Progenitor cell of endocrine pancreas (in vitro differentiated cells): ENCODE data around the gene TRPM8. TPM values are rescaled to one million over a fixed set of nuclear protein-coding genes. Genes with fewer than 3 reads are reported as not detected.

Source experiments
- DNase-seq: peaks from one replicate; pipeline ENCODE4 v3.0.0; 2021; ENCODE audit warnings: low spot score; ENCODE audit not compliant: unreplicated experiment
- H3K27ac Mint-ChIP-seq: 2 replicates; pipeline ENCODE4 v1.8.0; 2021; ENCODE audit warnings: mild to moderate bottlenecking, moderate library complexity, mixed read lengths
- H3K27me3 Mint-ChIP-seq: 2 replicates; pipeline ENCODE4 v1.8.0; 2021; ENCODE audit warnings: mixed read lengths
- H3K36me3 Mint-ChIP-seq: 2 replicates; pipeline ENCODE4 v1.8.0; 2022; ENCODE audit warnings: mixed read lengths; ENCODE audit not compliant: insufficient read depth
- H3K4me1 Mint-ChIP-seq: 2 replicates; pipeline ENCODE4 v1.8.0; 2021; ENCODE audit warnings: low read depth, mixed read lengths
- H3K4me3 Mint-ChIP-seq: 2 replicates; pipeline ENCODE4 v1.8.0; 2021; ENCODE audit warnings: low read depth, mild to moderate bottlenecking, moderate library complexity, mixed read lengths
- H3K9me3 Mint-ChIP-seq: 2 replicates; pipeline ENCODE4 v1.8.0; 2021; ENCODE audit warnings: low read depth, mixed read lengths
- total RNA-seq: library from RNA; stranded (reverse); gene quantifications from 2 replicates; pipeline ENCODE4 v1.2.1, GENCODE V29; 2021
- TF ChIP-seq, protein P1 (sequence below): fragments of 200-600 bp; sonication (generic); IDR thresholded peaks from one replicate; pipeline ENCODE4 v1.5.0; 2021; ENCODE audit warnings: antibody characterized with exemption, mild to moderate bottlenecking; ENCODE audit not compliant: unreplicated experiment

TRPM8 gene
- total RNA-seq, 1 donor from 2014 or later, result not detected

- no peak for DNase-seq
- Mint-ChIP-seq H3K9me3 (peaks cover 7% of the 10 kb centered on the region), H3K27me3 (peaks cover 8% of the 10 kb centered on the region), H3K4me3 (no peak overlapping the region), H3K36me3 (no peaks in the 10 kb centered on the region), H3K4me1 (no peaks in the 10 kb centered on the region), H3K27ac (no peak overlapping the region)
- TF ChIP-seq, protein P1, sequence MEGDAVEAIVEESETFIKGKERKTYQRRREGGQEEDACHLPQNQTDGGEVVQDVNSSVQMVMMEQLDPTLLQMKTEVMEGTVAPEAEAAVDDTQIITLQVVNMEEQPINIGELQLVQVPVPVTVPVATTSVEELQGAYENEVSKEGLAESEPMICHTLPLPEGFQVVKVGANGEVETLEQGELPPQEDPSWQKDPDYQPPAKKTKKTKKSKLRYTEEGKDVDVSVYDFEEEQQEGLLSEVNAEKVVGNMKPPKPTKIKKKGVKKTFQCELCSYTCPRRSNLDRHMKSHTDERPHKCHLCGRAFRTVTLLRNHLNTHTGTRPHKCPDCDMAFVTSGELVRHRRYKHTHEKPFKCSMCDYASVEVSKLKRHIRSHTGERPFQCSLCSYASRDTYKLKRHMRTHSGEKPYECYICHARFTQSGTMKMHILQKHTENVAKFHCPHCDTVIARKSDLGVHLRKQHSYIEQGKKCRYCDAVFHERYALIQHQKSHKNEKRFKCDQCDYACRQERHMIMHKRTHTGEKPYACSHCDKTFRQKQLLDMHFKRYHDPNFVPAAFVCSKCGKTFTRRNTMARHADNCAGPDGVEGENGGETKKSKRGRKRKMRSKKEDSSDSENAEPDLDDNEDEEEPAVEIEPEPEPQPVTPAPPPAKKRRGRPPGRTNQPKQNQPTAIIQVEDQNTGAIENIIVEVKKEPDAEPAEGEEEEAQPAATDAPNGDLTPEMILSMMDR, result no peak
These were observed 57.4 kb downstream of the TRPM8 start for GRCh38 chr2:233974530-233975071.

- no peaks in the 10 kb centered on the region for H3K4me1 Mint-ChIP-seq
- peaks cover 12% of the 10 kb centered on the region for H3K27me3 Mint-ChIP-seq
- no peaks in the 10 kb centered on the region for H3K36me3 Mint-ChIP-seq
- H3K27ac Mint-ChIP-seq, result no peak overlapping the region
- TF ChIP-seq, protein P1, result no peak
- no peak overlapping the region for H3K4me3 Mint-ChIP-seq
- H3K9me3 Mint-ChIP-seq, result peaks cover 6% of the 10 kb centered on the region
- DNase-seq, result no peak
These were observed 58.9 kb downstream of the TRPM8 start for GRCh38 chr2:233976087-233976486.

DNA sequence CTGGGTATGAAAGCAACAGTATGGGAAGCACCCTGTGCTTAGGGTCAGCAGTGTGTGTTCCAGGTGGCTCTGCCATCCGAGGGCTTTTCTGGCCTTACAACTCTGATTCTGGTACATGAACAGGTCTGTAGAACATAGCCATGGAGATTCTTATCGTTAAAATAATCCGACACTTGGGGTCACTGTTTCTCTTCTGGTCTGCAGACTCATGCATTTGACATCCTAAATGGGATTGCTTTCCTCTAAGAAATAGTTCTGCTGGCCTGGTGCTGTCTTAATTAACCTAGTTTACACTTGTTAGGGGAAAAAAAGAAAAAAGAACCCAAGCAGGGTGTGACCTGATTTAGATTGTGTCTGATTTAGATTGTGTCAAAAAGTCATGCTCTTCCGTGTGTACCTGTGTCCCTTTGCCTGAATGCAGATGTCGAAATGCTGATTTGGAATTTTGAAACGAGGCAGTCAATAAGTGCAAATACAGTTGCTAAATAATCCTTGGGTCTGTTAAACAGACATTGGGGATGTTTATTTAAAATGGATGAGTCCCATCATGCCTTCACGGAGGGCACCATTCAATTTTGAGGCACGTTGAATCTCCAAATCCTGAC, 59.6 kb downstream of the TRPM8 start:
- no peaks in the 10 kb centered on the region for H3K4me1 Mint-ChIP-seq
- H3K36me3 Mint-ChIP-seq, result no peaks in the 10 kb centered on the region
- H3K27ac Mint-ChIP-seq, result no peak overlapping the region

GRCh38 chr2:233977296-233977837, 60.2 kb downstream of the TRPM8 start:
- no peak overlapping the region for H3K27ac Mint-ChIP-seq
- TF ChIP-seq, protein P1, result no peak
- H3K27me3 Mint-ChIP-seq, result peaks cover 14% of the 10 kb centered on the region
- no peaks in the 10 kb centered on the region for H3K9me3 Mint-ChIP-seq
- DNase-seq, result no peak
- no peaks in the 10 kb centered on the region for H3K36me3 Mint-ChIP-seq
- H3K4me3 Mint-ChIP-seq, result no peak overlapping the region
- no peaks in the 10 kb centered on the region for H3K4me1 Mint-ChIP-seq

More for the DNA sequence above, 59.6 kb downstream of the TRPM8 start:
- TF ChIP-seq, protein P1, result peak; percentile 55
- Mint-ChIP-seq H3K27me3 (peaks cover 14% of the 10 kb centered on the region), H3K4me3 (no peak overlapping the region), H3K9me3 (no peaks in the 10 kb centered on the region)
- DNase-seq, result no peak

- peaks cover 2% of the 10 kb centered on the region for H3K9me3 Mint-ChIP-seq
- H3K27me3 Mint-ChIP-seq, result peaks cover 18% of the 10 kb centered on the region
- TF ChIP-seq, protein P1, result no peak
- H3K4me3 Mint-ChIP-seq, result no peak overlapping the region
- DNase-seq, result no peak
- no peak overlapping the region for H3K27ac Mint-ChIP-seq
- no peaks in the 10 kb centered on the region for H3K4me1 Mint-ChIP-seq
- H3K36me3 Mint-ChIP-seq, result no peaks in the 10 kb centered on the region
These were observed 62.6 kb downstream of the TRPM8 start for GRCh38 chr2:233979748-233980147.
